ENCODE data around the gene SATB2. TPM values are rescaled to one million over a fixed set of nuclear protein-coding genes. Genes with fewer than 3 reads are reported as not detected.

The SATB2 gene
- total RNA-seq, 1 donor from 2014 or later, result 0.67 TPM

DNA sequence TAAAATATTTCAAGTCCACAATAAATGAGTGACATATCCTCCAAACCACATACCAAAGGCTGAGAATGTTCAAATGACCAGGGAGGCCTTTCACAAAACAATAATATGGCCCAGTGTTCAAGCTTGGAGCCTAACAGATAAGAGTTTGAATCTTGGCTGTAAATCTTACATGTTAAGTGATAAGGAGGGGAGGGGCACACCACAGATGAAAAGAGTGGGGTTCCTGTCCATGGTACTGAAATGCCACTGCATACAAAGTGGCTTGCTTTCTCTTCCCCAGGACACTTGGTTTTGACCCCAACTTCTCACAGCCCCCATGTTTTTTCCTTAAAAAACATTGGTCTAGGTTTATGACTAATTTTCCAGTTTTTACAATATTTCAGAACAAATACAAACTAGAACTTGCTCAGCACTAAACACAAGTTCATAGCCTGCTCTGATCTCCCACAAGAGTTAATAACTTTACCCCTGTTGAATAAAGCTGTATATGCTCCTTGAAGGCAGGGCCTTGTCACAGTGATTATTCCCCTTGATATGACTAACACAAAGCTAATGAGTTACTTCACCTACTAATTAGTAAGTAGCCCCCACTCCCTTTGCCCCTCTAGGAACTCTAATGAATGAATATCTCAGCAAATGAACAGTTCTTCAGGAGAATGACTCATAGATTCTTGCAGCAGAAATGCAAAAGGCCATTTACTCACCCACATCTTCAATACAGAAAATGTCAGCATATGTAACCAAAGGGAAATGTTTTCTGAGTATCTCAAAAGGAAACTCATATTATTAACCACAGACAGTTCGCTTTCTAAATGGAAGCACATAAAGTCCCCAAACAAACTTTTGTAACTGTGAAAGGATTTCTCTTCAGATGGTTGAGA lies 142.2 kb downstream of the SATB2 start:
- no peak overlapping the region for H3K4me3 Mint-ChIP-seq
- no peaks in the 10 kb centered on the region for H3K4me1 Mint-ChIP-seq
- ChIA-PET CTCF (no interaction called here), POLR2A (no interaction called here)
- H3K27me3 Mint-ChIP-seq, result no peaks in the 10 kb centered on the region
- intact Hi-C loops (cut with micrococcal nuclease), result no loop called here
- H3K36me3 Mint-ChIP-seq (ENCODE audit: low read depth), result no peaks in the 10 kb centered on the region
- H3K27ac Mint-ChIP-seq, result no peak overlapping the region
- peaks cover 2% of the 10 kb centered on the region for H3K9me3 Mint-ChIP-seq
- TF ChIP-seq, protein P1, sequence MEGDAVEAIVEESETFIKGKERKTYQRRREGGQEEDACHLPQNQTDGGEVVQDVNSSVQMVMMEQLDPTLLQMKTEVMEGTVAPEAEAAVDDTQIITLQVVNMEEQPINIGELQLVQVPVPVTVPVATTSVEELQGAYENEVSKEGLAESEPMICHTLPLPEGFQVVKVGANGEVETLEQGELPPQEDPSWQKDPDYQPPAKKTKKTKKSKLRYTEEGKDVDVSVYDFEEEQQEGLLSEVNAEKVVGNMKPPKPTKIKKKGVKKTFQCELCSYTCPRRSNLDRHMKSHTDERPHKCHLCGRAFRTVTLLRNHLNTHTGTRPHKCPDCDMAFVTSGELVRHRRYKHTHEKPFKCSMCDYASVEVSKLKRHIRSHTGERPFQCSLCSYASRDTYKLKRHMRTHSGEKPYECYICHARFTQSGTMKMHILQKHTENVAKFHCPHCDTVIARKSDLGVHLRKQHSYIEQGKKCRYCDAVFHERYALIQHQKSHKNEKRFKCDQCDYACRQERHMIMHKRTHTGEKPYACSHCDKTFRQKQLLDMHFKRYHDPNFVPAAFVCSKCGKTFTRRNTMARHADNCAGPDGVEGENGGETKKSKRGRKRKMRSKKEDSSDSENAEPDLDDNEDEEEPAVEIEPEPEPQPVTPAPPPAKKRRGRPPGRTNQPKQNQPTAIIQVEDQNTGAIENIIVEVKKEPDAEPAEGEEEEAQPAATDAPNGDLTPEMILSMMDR (IDR thresholded peaks at IDR 0.05), result no peak
- DNase-seq (no peak), ATAC-seq (ENCODE audit: low read depth) (no peak)

- Mint-ChIP-seq H3K36me3 (ENCODE audit: low read depth) (no peaks in the 10 kb centered on the region), H3K4me1 (no peaks in the 10 kb centered on the region), H3K27me3 (no peaks in the 10 kb centered on the region), H3K4me3 (no peak overlapping the region), H3K9me3 (peaks cover 2% of the 10 kb centered on the region), H3K27ac (no peak overlapping the region)
- TF ChIP-seq, protein P1 (IDR thresholded peaks at IDR 0.05), result no peak
- ATAC-seq (ENCODE audit: low read depth) (no peak), DNase-seq (no peak)
- ChIA-PET CTCF (no interaction called here), POLR2A (no interaction called here)
- intact Hi-C loops (cut with micrococcal nuclease), result no loop called here
Measured at GRCh38 chr2:199312931-199313330, 144.8 kb downstream of the SATB2 start.

- intact Hi-C loops (cut with micrococcal nuclease), result no loop called here
- H3K9me3 Mint-ChIP-seq, result peaks cover 2% of the 10 kb centered on the region
- CTCF ChIA-PET, result no interaction called here
Measured at GRCh38 chr2:199310771-199311585, 146.8 kb downstream of the SATB2 start.

DNA sequence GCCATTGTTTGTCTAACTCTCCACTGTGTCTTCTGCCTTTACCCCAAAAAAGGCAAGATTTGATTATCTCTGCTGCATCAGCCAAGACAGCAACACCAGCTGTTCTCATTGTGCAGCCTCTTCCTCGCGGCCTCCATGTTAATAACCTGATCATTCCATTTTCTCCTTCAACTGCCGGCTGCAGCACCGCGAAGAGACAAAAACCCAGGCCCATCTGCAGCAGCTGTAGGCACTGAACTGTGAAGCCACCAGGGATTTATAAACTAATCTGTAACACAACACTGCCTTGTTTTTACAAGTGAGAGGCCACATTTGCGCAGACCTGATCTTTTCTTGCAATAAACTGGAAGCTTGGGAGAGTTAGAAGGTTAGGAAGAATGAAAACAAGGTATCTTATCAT lies 147.8 kb downstream of the SATB2 start:
- peaks cover 2% of the 10 kb centered on the region for H3K9me3 Mint-ChIP-seq
- TF ChIP-seq, protein P1 (IDR thresholded peaks at IDR 0.05), result no peak
- CTCF ChIA-PET, result no interaction called here
- H3K36me3 Mint-ChIP-seq (ENCODE audit: low read depth), result no peaks in the 10 kb centered on the region
- intact Hi-C loops (cut with micrococcal nuclease), result no loop called here
- DNase-seq (no peak), ATAC-seq (ENCODE audit: low read depth) (no peak)
- no peak overlapping the region for H3K27ac Mint-ChIP-seq
- no peaks in the 10 kb centered on the region for H3K27me3 Mint-ChIP-seq
- no peak overlapping the region for H3K4me3 Mint-ChIP-seq
- POLR2A ChIA-PET, result no interaction called here
- no peaks in the 10 kb centered on the region for H3K4me1 Mint-ChIP-seq

More at GRCh38 chr2:199310771-199311585, 146.8 kb downstream of the SATB2 start:
- DNase-seq (no peak), ATAC-seq (ENCODE audit: low read depth) (no peak)
- Mint-ChIP-seq H3K27ac (no peak overlapping the region), H3K36me3 (ENCODE audit: low read depth) (no peaks in the 10 kb centered on the region), H3K4me3 (no peak overlapping the region), H3K27me3 (no peaks in the 10 kb centered on the region), H3K4me1 (no peaks in the 10 kb centered on the region)
- POLR2A ChIA-PET, result no interaction called here
- TF ChIP-seq, protein P1 (IDR thresholded peaks at IDR 0.05), result no peak

GRCh38 chr2:199309411-199309810 lies 148.3 kb downstream of the SATB2 start:
- no peaks in the 10 kb centered on the region for H3K27me3 Mint-ChIP-seq
- intact Hi-C loops (cut with micrococcal nuclease), result no loop called here
- no peak overlapping the region for H3K27ac Mint-ChIP-seq
- POLR2A ChIA-PET, result no interaction called here
- no peak for ATAC-seq (ENCODE audit: low read depth)
- CTCF ChIA-PET, result no interaction called here
- H3K36me3 Mint-ChIP-seq (ENCODE audit: low read depth), result no peaks in the 10 kb centered on the region
- DNase-seq, result no peak
- peaks cover 2% of the 10 kb centered on the region for H3K9me3 Mint-ChIP-seq
- no peak overlapping the region for H3K4me3 Mint-ChIP-seq
- TF ChIP-seq, protein P1 (IDR thresholded peaks at IDR 0.05), result no peak
- H3K4me1 Mint-ChIP-seq, result no peaks in the 10 kb centered on the region
